ENCODE results near the gene F2.

DNA sequence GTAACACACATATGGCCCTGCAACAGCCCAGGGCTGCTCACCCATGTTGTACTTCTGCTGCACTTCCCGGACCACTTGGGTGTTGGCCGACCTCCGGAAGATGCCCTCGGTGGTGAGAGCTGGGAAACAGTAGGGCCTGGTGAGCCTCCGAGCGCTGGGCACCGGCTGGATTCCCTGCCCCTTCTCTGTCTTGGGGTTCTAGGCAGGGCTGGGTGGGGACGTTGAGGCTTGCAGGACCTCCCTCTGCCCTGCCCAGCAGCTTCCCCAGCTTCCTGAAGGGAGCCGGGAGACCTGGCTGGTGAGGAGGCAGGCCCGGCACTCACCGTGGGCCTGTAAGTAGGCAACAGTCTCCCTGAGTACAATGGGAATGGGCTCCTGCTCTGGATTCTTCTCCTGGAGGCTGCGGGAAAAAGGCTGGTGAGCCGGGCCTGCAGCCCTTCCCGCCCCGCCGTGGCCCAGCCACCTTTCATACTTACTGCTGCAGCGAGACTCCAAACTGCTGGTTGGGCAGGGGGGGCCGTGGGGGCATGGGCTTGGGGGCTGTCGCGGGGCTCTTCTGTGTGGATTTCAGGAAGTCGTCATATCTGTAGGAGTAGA, 38.8 kb upstream of the F2 start:
- TF ChIP-seq, protein P1, sequence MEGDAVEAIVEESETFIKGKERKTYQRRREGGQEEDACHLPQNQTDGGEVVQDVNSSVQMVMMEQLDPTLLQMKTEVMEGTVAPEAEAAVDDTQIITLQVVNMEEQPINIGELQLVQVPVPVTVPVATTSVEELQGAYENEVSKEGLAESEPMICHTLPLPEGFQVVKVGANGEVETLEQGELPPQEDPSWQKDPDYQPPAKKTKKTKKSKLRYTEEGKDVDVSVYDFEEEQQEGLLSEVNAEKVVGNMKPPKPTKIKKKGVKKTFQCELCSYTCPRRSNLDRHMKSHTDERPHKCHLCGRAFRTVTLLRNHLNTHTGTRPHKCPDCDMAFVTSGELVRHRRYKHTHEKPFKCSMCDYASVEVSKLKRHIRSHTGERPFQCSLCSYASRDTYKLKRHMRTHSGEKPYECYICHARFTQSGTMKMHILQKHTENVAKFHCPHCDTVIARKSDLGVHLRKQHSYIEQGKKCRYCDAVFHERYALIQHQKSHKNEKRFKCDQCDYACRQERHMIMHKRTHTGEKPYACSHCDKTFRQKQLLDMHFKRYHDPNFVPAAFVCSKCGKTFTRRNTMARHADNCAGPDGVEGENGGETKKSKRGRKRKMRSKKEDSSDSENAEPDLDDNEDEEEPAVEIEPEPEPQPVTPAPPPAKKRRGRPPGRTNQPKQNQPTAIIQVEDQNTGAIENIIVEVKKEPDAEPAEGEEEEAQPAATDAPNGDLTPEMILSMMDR (IDR thresholded peaks at IDR 0.05; ENCODE audit: borderline replicate concordance, extremely low read depth, low read length, poor library complexity, severe bottlenecking): no peak
- TF ChIP-seq EZH2 (IDR thresholded peaks at IDR 0.05; ENCODE audit: borderline replicate concordance, low read depth, low read length, severe bottlenecking): no peak
